HG02840 (cell line): Measurements from ENCODE around the gene CEP112.
"Not testable (repeated sequence)": the region's sequence is repeated elsewhere in the genome, so short reads cannot be mapped to it uniquely, and the experiment has no call there.

Experiments
- ATAC-seq: cut with Tn5 transposase; IDR thresholded peaks from one replicate; pipeline ENCODE4 v1.9.1; 2021; ENCODE audit warnings: mild to moderate bottlenecking, moderate library complexity, moderate number of reproducible peaks; ENCODE audit not compliant: unreplicated experiment, low FRiP score

The CEP112 gene

DNA sequence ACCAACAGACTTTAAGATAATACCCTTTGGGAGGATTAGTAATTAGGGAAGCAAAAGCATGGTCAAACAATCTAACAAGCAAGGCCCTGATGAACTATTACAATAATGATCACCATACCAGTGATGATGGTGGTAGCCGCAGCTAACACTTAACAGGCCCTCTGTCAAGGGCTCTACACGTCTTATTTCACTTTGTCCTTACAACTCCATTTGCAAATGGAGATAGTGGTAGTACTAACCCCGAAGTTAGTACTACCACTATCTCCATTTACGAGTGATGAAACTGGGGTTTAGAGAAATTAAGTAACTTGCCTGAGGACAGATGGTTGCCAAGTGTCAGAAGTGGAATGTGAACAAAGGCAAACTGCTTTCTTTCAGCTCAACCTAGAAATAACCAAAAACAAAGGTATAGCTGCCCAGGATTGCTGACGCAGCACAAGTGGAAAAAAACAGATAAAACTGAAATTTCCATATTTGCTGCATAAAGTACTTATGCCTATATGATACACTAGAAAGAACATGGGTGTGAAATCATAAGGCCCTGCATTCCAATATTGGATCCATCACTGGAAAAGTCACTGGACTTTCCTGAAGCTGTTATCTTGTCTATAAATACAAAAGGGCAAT, 24.6 kb downstream of the CEP112 start:
- no peak for ATAC-seq

DNA sequence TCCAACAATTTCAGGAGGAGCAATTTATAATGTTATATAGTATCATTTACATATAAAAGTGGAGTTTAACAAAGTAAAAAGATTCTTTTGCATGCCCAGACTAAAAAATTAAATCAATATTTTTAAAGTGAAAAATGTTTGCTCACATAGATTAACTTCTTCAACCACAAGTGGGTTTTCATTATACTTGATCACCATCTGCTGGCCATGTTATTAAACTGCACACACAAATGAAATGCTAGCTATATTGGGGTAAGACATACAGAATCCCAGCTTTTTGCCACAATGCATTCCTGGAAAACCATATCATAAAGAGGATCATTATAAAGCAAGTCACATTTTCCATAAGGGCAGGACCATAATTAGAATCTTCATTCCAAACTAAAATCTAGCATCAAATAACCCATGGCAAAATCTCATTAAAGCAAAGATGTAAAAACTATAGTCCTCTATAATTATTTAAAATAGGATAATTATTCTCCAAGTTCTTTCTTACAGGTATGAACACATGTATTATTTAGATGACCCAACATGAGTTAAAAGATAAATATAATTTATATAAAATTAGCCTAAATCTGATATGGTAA, 26.3 kb downstream of the CEP112 start:
- ATAC-seq = no peak

DNA sequence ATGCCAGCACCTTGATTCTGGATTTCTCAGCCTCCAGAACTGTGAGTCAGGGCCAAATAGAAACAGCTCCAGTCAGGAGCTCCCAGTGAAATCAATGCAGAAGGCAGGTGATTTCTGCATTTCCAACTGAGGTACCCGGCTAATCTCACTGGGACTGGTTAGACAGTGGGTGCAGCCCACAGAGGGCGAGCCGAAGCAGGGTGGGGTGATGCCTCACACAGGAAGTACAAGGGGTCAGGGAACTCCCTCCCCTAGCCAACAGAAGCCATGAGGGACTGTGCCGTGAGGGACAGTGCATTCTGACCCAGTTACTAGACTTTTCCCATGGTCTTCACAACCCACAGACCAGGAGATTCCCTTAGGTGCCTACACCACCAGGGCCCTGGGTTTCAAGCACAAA, 36.9 kb downstream of the CEP112 start:
- not testable (repeated sequence) for ATAC-seq

DNA sequence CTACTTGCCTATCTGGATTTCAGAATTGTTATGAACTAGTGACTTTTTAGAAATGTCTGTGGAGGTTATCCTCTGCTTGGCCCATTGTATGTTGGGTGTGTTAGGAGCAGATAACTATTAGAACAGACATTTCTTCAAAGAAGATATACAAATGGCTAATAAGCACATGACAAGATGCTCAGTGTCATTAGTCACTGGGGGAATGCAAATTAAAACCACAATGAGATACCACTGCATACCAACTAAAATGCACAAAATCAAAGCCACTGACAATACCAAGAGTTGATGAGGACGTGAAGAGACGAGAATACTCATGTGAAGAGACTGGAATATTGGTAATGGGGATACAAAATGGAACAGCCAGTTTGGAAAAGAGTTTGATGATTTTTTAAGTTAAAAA, 39.2 kb downstream of the CEP112 start:
- ATAC-seq = no peak

GRCh38 chr17:66150708-66151107, 41.2 kb downstream of the CEP112 start:
- ATAC-seq = no peak

DNA sequence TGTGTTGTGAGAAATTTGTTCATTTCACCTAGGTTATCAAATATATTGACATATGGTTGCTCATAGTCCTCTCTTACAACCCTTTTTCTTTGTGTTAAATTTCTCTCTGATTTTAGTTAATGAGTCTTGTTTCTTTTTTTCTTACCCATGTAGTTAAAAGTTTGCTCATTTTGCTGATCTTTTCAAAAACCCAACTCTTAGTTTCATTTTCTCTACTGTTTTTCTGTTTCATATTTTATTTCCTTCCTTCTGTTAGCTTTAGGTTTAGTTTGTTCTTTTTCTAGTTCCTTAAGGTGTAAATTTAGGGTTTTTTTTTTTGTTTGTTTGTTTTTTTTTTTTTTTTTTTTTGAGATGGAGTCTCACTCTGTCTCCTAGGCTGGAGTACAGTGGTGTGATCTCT, 42.4 kb downstream of the CEP112 start:
- no peak for ATAC-seq

DNA sequence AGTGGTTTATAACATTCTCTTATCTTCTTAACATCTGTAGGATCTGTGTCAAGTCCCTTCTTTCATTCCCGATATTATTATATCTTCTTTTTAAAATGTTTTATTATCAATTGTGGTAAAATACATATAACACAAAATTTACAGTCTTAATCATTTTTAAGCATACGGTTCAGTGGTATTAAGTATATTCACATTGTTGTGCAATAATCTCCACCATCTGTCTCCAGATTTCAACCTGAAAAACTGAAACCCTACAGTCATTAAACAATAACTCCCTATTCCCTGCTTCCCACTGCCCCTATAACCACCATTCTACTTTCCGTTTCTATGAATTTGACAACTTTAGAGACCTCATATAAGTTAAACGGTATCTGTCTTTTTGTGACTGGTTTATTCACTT, 45.5 kb downstream of the CEP112 start:
- ATAC-seq = no peak

DNA sequence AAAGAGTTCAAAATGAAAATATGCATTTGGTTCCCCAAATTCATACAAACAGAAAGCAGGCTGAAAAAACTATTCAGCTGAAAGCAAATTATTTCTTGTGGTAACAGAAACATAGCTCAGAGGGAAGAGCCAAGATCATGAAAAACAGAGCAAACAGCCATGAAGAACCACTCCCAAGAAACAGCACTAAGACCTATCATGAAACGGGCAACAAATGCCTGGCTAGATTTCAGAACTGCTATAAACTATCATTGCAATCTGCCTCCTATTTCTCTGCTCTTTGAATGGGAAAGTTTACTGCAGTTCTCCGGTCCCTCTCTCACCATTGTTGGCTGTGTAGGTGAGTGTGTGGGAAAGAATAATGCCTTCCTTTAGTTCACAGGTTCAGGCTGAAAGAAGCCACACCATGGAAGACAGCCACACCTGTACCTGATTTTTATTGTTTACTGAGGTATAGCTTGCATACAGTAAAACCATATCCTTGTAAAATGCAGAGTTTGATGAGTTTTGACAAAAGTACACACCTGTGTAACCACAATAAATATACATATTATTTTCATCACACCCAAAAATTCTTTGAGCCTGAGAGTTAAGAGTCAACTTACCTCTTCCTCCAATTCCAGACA, 48.2 kb downstream of the CEP112 start:
- ATAC-seq = no peak

DNA sequence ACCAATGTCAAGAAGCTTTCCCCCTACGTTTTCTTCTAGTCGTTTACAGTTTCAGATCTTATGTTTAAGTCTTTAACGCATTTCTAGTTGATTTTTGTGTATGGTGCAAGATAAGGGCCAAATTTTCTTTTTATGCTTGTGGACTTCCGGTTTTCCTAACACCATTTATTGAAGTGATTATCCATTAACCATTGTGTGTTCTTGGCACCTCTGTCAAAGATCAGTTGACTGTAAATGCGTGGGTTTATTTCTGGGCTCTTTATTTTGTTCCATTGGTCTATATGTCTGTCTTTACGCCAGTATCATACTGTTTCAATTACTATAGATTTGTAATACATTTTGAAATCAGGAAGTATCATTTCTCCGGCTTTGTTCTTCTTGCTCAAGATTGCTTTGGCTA, 49.5 kb downstream of the CEP112 start:
- no peak for ATAC-seq

GRCh38 chr17:66138120-66138519, 53.8 kb downstream of the CEP112 start:
- ATAC-seq = no peak

GRCh38 chr17:66135896-66136295, 56.0 kb downstream of the CEP112 start:
- ATAC-seq = no peak

DNA sequence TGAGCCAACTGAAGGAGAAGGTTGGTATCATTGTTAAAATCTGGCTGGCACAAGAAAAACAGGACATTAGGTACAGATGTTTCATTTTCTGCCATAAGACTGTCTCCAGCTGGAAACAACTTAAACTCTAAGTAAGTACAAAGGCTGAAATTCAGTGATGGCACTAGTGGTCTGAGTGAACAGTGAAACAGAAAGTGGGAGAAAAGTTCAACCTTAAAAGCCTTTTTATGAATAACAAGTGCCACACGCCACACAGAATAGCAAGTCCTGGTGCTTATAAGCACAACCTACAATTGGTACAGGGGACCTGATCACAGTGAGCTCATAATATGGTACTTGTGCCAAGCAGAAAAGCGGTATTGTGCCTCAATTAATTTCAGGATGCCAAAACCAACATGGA, 56.7 kb downstream of the CEP112 start:
- ATAC-seq = no peak

GRCh38 chr17:66129759-66130158, 62.2 kb downstream of the CEP112 start:
- no peak for ATAC-seq

DNA sequence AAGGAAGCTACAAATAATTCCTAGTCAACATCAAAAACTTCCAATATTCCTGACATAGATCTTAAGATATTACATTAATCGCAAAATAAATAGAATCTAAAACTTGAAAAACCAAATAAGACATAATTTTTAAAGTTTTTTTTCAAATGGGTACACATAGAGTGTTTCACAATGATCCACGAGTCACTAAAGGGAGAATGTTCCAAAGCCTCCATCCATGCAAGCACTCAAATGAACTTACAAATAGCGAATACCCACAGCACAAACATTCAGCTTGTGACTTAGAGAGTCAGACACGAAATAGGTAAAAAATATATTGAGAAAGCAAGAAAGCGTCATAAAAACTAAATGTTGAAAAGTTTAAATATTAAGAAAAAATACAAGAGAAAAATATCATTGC, 65.7 kb downstream of the CEP112 start:
- no peak for ATAC-seq

- no peak for ATAC-seq
These were observed 68.8 kb downstream of the CEP112 start for GRCh38 chr17:66123163-66123562.

DNA sequence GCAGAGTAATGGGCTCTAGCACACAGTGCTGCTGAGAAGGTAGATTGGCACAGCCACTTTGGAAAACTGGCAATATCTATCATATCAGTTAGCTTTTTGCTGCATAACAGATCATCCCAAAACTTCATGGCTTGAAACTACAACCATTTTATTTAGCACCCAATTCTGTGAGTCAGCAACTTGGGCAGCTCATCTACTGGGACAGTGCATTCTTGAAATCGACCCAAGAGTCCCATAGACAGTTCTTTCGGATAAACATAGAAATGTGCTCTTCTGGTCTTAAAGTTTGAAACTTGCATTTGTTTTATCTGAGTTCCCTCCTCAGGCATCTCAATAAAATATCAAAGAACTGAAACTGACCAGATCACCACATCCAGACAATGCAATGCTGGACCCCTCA, 76.7 kb downstream of the CEP112 start:
- no peak for ATAC-seq

- no peak for ATAC-seq
These were observed 77.3 kb downstream of the CEP112 start for GRCh38 chr17:66114609-66115008.

DNA sequence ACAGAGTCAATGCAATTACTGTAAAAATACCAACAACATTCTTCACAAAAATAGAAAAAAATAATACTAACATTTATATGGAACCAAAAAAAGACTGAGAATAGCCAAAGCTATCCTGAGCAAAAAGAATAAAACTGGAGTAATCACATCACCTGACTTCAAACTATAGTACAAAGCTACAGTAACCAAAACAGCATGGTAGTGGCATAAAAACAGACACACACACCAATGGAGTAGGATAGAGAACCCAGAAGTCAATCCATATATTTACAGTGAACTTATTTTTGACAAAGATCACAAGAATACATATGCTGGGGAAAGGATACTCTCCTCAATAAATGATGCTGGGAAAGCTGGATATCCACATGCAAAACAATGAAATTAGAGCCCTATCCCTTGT, 84.2 kb downstream of the CEP112 start:
- ATAC-seq = no peak

DNA sequence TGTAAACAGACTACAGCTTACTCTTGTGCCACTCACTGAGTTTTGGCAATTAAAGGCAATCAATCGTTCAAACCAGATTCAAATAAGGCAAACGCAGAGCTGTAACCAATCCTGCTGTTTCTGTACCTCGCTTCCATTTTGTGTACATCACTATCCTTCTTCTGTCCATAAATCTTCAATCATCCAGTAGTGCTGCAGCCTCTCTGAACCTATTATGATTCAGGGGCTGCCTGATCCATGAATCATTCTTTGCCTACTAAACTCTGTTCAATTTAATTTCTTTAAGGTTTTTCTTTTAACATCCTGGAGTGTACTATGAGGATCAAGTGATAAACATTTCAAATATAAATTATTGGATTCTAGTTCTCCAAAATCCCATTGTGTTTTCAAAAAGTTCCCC, 93.9 kb downstream of the CEP112 start:
- ATAC-seq = no peak

DNA sequence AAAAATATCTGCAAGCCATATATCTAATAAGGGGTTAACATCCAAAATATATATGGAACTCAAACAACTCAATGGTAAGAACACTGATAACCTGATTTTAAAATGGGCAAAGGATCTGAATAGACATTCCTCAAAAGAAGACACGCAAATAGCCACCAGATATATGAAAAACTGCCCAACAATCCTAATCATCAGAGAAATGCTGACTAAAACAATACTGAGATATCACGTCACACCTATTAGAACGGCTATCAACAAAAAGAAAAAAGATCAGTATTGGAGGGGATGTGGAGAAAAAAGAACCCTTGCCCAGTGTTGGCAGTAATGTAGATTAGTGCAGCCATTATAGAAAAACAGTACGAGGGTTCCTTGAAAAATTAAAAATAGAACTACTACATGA, 97.2 kb downstream of the CEP112 start:
- no peak for ATAC-seq

- no peak for ATAC-seq
These were observed 100.4 kb downstream of the CEP112 start for GRCh38 chr17:66091445-66092080.

DNA sequence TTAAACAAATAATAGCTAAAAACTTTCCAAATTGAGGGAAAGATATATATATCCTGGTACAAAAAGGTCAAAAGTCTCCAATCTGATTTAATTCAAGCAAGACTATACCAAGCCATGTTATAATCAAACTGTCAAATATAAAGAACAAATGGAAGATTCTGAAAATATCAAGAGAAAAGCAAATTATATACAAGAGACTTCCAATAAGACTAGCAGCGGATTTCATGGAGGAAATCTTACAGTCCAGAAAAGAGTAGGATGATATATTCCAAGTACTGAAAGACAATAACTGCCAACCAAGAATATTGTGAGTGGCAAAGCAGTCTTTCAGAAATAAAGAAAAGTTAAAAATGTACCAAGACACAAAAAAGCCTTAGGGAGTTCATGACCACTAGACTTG, 102.2 kb downstream of the CEP112 start:
- no peak for ATAC-seq
